Mucosa of descending colon (tissue), 3 donors: ENCODE data around the gene MAML3. TPM values are rescaled to one million over a fixed set of nuclear protein-coding genes. Genes with fewer than 3 reads are reported as not detected.
"Not testable (repeated sequence)": the region's sequence is repeated elsewhere in the genome, so short reads cannot be mapped to it uniquely, and the experiment has no call there.

ENCODE experiments used
- ATAC-seq: fragments of 200-7000 bp; cut with Tn5 transposase; one replicate; pipeline ENCODE4 v1.9.1; 2020; ENCODE audit warnings: mild to moderate bottlenecking, moderate library complexity
- DNase-seq, 3 donors: peaks; one replicate each; pipeline ENCODE4 v3.0.0-alpha.2; 2020
- H3K36me3 ChIP-seq: fragments of 200-600 bp; one replicate; pipeline ENCODE4 v1.8.0; 2021; ENCODE audit warnings: low read depth, mild to moderate bottlenecking
- H3K4me1 ChIP-seq: fragments of 200-600 bp; one replicate; pipeline ENCODE4 v1.8.0; 2021; ENCODE audit warnings: low read depth, mild to moderate bottlenecking
- H3K4me3 ChIP-seq: fragments of 200-600 bp; one replicate; pipeline ENCODE4 v1.8.0; 2021; ENCODE audit warnings: mild to moderate bottlenecking
- H3K9me3 ChIP-seq: fragments of 200-600 bp; one replicate; pipeline ENCODE4 v1.8.0; 2021; ENCODE audit warnings: mild to moderate bottlenecking
- CTCF ChIP-seq: fragments of 200-600 bp; IDR thresholded peaks from one replicate; pipeline ENCODE4 v1.8.0; 2022; ENCODE audit warnings: antibody characterized with exemption, mild to moderate bottlenecking
- intact Hi-C, 2 donors: fragments of 100-400 bp; cut with DNase I in 1 of 2; cut with micrococcal nuclease in 1 of 2; formaldehyde crosslinking; loops; one replicate each; pipeline versions ENCODE4 v1.11.0 to v1.11.1; 2022; cut with DNase I, micrococcal nuclease
- total RNA-seq, 3 donors: library from RNA; stranded (reverse); fragmentation: NEBNext Ultra II Directional in 2 of 3; extraction: Animal tissue kit (Norgen Biotek cat#: 25700) in 2 of 3; gene quantifications; one replicate each; pipeline versions ENCODE4 v1.2.1 to v1.2.4, GENCODE V29; 2021 to 2023
- donor health status: DM: no; HTN: no; CAD: no; lungs with moderate emphysema.
- donor health status: DM: no; HTN: no; CAD: no.
- donor health status: DM: no; HTN: yes; CAD: no.

MAML3 gene
- total RNA-seq, 3 donors from 2014 or later, result 10.4 to 23.5 (median 14.8) TPM

- H3K4me3 ChIP-seq, result no peak overlapping the region
- no peaks in the 10 kb centered on the region for H3K4me1 ChIP-seq
- DNase-seq (no peak), ATAC-seq (no peak)
- no peaks in the 10 kb centered on the region for H3K9me3 ChIP-seq
- intact Hi-C loops, result no loop called here
- no peak for TF ChIP-seq CTCF
- no peaks in the 10 kb centered on the region for H3K36me3 ChIP-seq
Observed at GRCh38 chr4:139955600-139955999, 198.4 kb downstream of the MAML3 start.

GRCh38 chr4:139954512-139954911, 199.5 kb downstream of the MAML3 start:
- intact Hi-C loops, result no loop called here
- H3K4me3 ChIP-seq, result no peak overlapping the region
- no peaks in the 10 kb centered on the region for H3K9me3 ChIP-seq
- DNase-seq (no peak), ATAC-seq (no peak)
- H3K4me1 ChIP-seq, result no peaks in the 10 kb centered on the region
- no peaks in the 10 kb centered on the region for H3K36me3 ChIP-seq
- no peak for TF ChIP-seq CTCF

- Histone ChIP-seq H3K36me3 (no peaks in the 10 kb centered on the region), H3K4me3 (no peak overlapping the region), H3K9me3 (no peaks in the 10 kb centered on the region), H3K4me1 (no peaks in the 10 kb centered on the region)
- ATAC-seq (peak; percentile 15), DNase-seq (no peak)
- intact Hi-C loops, result no loop called here
- no peak for TF ChIP-seq CTCF
Observed at GRCh38 chr4:139951021-139951420, 203.0 kb downstream of the MAML3 start.

GRCh38 chr4:139950568-139950967, 203.4 kb downstream of the MAML3 start:
- intact Hi-C loops, result no loop called here
- no peaks in the 10 kb centered on the region for H3K9me3 ChIP-seq
- no peak for ATAC-seq
- H3K4me1 ChIP-seq, result no peaks in the 10 kb centered on the region
- no peak for DNase-seq
- no peaks in the 10 kb centered on the region for H3K36me3 ChIP-seq
- no peak overlapping the region for H3K4me3 ChIP-seq
- no peak for TF ChIP-seq CTCF

GRCh38 chr4:139944916-139945315, 209.1 kb downstream of the MAML3 start:
- H3K9me3 ChIP-seq, ATAC-seq, H3K4me1 ChIP-seq, H3K4me3 ChIP-seq, intact Hi-C loops, DNase-seq, H3K36me3 ChIP-seq: not testable (repeated sequence)

DNA sequence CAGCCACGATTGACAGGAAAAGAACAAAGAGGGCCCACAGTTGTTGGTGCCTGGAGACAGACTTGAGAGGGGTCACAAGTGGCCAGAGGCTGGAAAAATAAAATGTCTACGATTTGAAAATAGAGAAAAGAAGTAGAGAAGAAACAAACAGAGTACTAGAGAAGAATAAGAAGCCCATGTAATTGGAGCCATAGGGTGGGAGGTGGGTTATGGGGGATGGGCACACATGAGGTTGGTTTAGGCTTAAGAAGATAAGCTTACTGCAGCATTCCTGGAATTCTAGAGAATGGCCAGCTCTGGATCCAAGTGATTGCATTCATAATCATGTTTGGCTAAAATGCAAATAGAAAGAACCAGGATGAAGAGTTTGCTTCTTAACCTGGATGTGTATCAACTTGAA, 210.7 kb downstream of the MAML3 start:
- no peak for DNase-seq
- no peak for TF ChIP-seq CTCF
- ATAC-seq, result no peak
- H3K36me3 ChIP-seq, result no peaks in the 10 kb centered on the region
- no peaks in the 10 kb centered on the region for H3K9me3 ChIP-seq
- no peaks in the 10 kb centered on the region for H3K4me1 ChIP-seq
- intact Hi-C loops, result no loop called here
- no peak overlapping the region for H3K4me3 ChIP-seq
